ENCODE data around the gene WDR18. TPM values are rescaled to one million over a fixed set of nuclear protein-coding genes. Genes with fewer than 3 reads are reported as not detected.

Gene WDR18
- total and polyA plus RNA-seq, 2 of the 4 experiments (the other 2 are of a cell fraction) = 37.1 to 56.9 TPM

DNA sequence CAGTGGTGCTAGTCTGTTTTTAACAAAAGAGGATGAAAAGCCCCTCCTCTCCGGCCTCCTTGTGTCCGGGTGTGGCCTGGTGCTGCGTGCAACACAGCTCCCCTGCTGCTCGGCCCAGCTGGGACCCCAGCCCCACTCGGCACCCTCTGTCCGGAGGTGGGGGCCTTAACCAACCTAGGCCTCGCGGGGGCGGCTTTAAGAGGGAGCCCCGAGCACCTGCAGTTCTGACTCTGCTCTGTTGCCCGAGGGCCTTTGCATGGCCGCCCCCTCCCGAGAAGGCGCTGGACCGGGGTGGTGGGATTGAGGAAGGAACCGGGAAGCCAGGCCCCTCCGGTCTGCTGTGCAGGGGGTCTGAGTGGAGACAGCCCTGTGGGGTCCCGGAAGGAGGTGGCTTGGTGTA, 10.4 kb downstream of the WDR18 start:
- Histone ChIP-seq H4K5ac (ENCODE audit: low read depth, low read length) (no peak overlapping the region), H3K36me3 (ENCODE audit: control insufficient read depth, insufficient read depth, low read length) (peaks cover 31% of the 10 kb centered on the region), H3K23ac (ENCODE audit: low read depth, low read length) (no peak overlapping the region), H2AK9ac (replicated peaks; ENCODE audit: low read depth, low read length, poor library complexity) (no peak overlapping the region), H3K9me1 (ENCODE audit: insufficient read depth, low read length) (no peaks in the 10 kb centered on the region), H3K79me1 (ENCODE audit: low read depth in 1 of 2, low read length in 2 of 2) (no peaks in the 10 kb centered on the region; a peak in 1 of 4 replicates), H3K18ac (ENCODE audit: low read depth, low read length) (no peak overlapping the region), H2AFZ (replicated peaks; ENCODE audit: low read length, poor library complexity) (no peak overlapping the region), H3K9me3 (ENCODE audit: control insufficient read depth, insufficient read depth, low read length) (no peaks in the 10 kb centered on the region), H3K4me2 (ENCODE audit: low read depth, low read length) (no peak overlapping the region), H3K4ac (ENCODE audit: low read depth, low read length) (no peak overlapping the region), H2AK5ac (ENCODE audit: low read depth, low read length) (no peak overlapping the region), H3K14ac (replicated peaks; ENCODE audit: low read depth, low read length) (no peak overlapping the region), H4K91ac (ENCODE audit: insufficient read depth, low read depth, low read length) (no peak overlapping the region), H3K27me3 (ENCODE audit: control insufficient read depth, insufficient read depth, low read length) (peaks cover 33% of the 10 kb centered on the region), H2BK120ac (ENCODE audit: low read depth, low read length) (no peak overlapping the region), H3K4me1 (ENCODE audit: control insufficient read depth, insufficient read depth, low read length) (peaks cover 5% of the 10 kb centered on the region), H3K9ac (ENCODE audit: low read depth, low read length) (no peak overlapping the region), H2BK15ac (ENCODE audit: low read depth, low read length) (no peak overlapping the region), H3K56ac (ENCODE audit: extremely low read depth, insufficient read depth, low read length) (no peak overlapping the region), H2BK5ac (ENCODE audit: low read depth, low read length, poor library complexity, severe bottlenecking) (no peak overlapping the region), H4K20me1 (ENCODE audit: insufficient read depth, low read length) (0 out of 2 replicates have a peak, but pooled peaks cover 6% of the 10 kb centered on the region), H3K4me3 (ENCODE audit: insufficient read depth, low read depth, low read length) (no peak overlapping the region), H3K27ac (ENCODE audit: insufficient read depth, low read length) (no peak overlapping the region), H2BK20ac (ENCODE audit: low read depth, low read length) (no peak overlapping the region), H4K8ac (ENCODE audit: low read depth in 2 of 2, low read length in 2 of 2) (no peak overlapping the region)
- WGBS, 2 experiments (ENCODE audit: extremely low coverage in 2 of 2, insufficient read length in 1 of 2) = 93% methylated on average over 10 of the region's 18 CpGs; no CpG with 5 or more reads in 1 of the 2 experiments
- in situ Hi-C loops (cut with MboI; ENCODE audit: low sequenced_read_pairs) (no loop called here), intact Hi-C loops (cut with micrococcal nuclease) (no loop called here), dilution Hi-C loops (cut with HindIII; ENCODE audit: low sequenced_read_pairs, unreplicated experiment) (no loop called here)
- no peak for TF ChIP-seq POLR2A (IDR thresholded peaks at IDR 0.05; ENCODE audit: low read depth, low read length)
- TF ChIP-seq CEBPB (IDR thresholded peaks at IDR 0.05; ENCODE audit: low read depth, low read length) = no peak
- TF ChIP-seq RFX5 (IDR thresholded peaks at IDR 0.05; ENCODE audit: low read depth, low read length) = no peak
- no peak for TF ChIP-seq BHLHE40 (IDR thresholded peaks at IDR 0.05; ENCODE audit: low read depth, low read length)
- TF ChIP-seq FOS (IDR thresholded peaks at IDR 0.05; ENCODE audit: low read depth, low read length) = no peak
- TF ChIP-seq, protein P1, sequence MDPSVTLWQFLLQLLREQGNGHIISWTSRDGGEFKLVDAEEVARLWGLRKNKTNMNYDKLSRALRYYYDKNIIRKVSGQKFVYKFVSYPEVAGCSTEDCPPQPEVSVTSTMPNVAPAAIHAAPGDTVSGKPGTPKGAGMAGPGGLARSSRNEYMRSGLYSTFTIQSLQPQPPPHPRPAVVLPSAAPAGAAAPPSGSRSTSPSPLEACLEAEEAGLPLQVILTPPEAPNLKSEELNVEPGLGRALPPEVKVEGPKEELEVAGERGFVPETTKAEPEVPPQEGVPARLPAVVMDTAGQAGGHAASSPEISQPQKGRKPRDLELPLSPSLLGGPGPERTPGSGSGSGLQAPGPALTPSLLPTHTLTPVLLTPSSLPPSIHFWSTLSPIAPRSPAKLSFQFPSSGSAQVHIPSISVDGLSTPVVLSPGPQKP (IDR thresholded peaks at IDR 0.05; ENCODE audit: borderline replicate concordance, low read depth, low read length) = no peak
- TF ChIP-seq RCOR1 (IDR thresholded peaks at IDR 0.05; ENCODE audit: insufficient replicate concordance, low read length) = no peak
- TF ChIP-seq, protein P2, sequence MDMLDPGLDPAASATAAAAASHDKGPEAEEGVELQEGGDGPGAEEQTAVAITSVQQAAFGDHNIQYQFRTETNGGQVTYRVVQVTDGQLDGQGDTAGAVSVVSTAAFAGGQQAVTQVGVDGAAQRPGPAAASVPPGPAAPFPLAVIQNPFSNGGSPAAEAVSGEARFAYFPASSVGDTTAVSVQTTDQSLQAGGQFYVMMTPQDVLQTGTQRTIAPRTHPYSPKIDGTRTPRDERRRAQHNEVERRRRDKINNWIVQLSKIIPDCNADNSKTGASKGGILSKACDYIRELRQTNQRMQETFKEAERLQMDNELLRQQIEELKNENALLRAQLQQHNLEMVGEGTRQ (IDR thresholded peaks at IDR 0.05; ENCODE audit: low read depth, low read length) = no peak
- TF ChIP-seq SMC3 (IDR thresholded peaks at IDR 0.05; ENCODE audit: low read depth, low read length) = no peak
- TF ChIP-seq MAFK (IDR thresholded peaks at IDR 0.05; ENCODE audit: low read depth, low read length) = no peak
- ATAC-seq (ENCODE audit: low read depth) = no peak
- no TSS peak for BruUV-seq (replicated peaks)
- ChIA-PET POLR2A (ENCODE audit: unreplicated experiment) (no interaction called here), CTCF (no interaction called here)
- no peak for DNase-seq
